SK-N-SH (cell line): Measurements from ENCODE around the gene ZNF518A.

Source experiments
- CHD2 ChIP-seq: fragments of 150-350 bp; IDR thresholded peaks from 2 replicates; pipeline ENCODE4 v1.6.1; 2018; ENCODE audit warnings: low read length; ENCODE audit not compliant: partially characterized antibody
- CTCF ChIP-seq: fragments of 200-600 bp; sonication (generic); IDR thresholded peaks from 2 replicates; pipeline ENCODE4 v1.6.1; 2017; ENCODE audit warnings: antibody characterized with exemption, mild to moderate bottlenecking, moderate library complexity
- EP300 ChIP-seq, 2 experiments: IDR thresholded peaks; 2 replicates each; pipeline versions ENCODE4 v1.4.0 to v1.6.1; 2012; ENCODE audit warnings: borderline replicate concordance in 1 of 2, low read depth in 1 of 2, low read length in 1 of 2
- JUND ChIP-seq: IDR thresholded peaks from 2 replicates; pipeline ENCODE4 v1.4.0; 2012
- RXRA ChIP-seq: IDR thresholded peaks from 2 replicates; pipeline ENCODE4 v1.4.0; 2012; ENCODE audit warnings: low read depth, mild to moderate bottlenecking, borderline replicate concordance
- SIN3A ChIP-seq: IDR thresholded peaks from 2 replicates; pipeline ENCODE4 v1.6.1; 2012; ENCODE audit warnings: low read depth, mild to moderate bottlenecking, low read length, moderate library complexity, borderline replicate concordance
- TAF1 ChIP-seq: IDR thresholded peaks from 2 replicates; pipeline ENCODE4 v1.6.1; 2012; ENCODE audit warnings: low read depth, mild to moderate bottlenecking, low read length, moderate library complexity, borderline replicate concordance
- TCF12 ChIP-seq: IDR thresholded peaks from 2 replicates; pipeline ENCODE4 v1.4.0; 2012
- ZBTB33 ChIP-seq: IDR thresholded peaks from 2 replicates; pipeline ENCODE4 v1.4.0; 2012; ENCODE audit warnings: low read depth, borderline replicate concordance

- TF ChIP-seq SIN3A (no peak), TCF12 (no peak), ZBTB33 (no peak), JUND (no peak), TAF1 (no peak), EP300 (IDR thresholded peaks at IDR 0.05; ENCODE audit: borderline replicate concordance in 1 of 2, low read depth in 1 of 2, low read length in 1 of 2) (no peak), CTCF (no peak), CHD2 (no peak), RXRA (no peak)
Observed at GRCh38 chr10:96176985-96177384, 46.9 kb downstream of the ZNF518A start.
